ENCODE data around the gene PAQR4.

Gene PAQR4

DNA sequence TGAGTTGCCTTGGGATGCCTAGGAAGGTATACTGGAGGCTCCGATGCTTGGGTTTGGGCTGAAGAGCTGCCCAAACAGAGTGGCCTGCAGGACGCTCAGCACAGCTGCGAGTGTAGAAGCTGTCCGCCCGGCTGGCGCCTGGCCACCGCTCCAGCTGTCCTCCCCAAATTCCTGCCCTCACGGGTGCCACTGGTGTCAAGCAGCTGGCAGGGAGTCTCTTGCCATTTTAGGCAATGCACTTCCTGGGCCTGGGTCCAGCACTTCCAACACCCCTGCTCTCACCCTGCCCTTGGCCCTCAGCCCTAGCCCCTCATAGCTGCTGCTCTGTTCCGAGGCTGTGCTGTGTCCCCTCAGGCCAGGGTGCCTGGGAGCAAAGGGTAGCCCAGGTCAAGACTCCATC lies 16.3 kb downstream of the PAQR4 start:
- no peak overlapping the region for H3K27ac ChIP-seq
- H3K4me3 ChIP-seq = no peak overlapping the region
- H3K9ac ChIP-seq (ENCODE audit: insufficient read length) = no peak overlapping the region
- no peak for DNase-seq (ENCODE audit: low read depth, low spot score)
- H3K9me3 ChIP-seq (ENCODE audit: low read depth, low read length) = no peaks in the 10 kb centered on the region
- TF ChIP-seq FOXP2 (optimal IDR thresholded peaks at IDR 0.05; ENCODE audit: control extremely low read depth, extremely low read length, insufficient read depth) (no peak), POLR2AphosphoS5 (IDR thresholded peaks at IDR 0.05; ENCODE audit: borderline replicate concordance, low read depth, low read length) (no peak), EZH2 (IDR thresholded peaks at IDR 0.05) (no peak)
- no peaks in the 10 kb centered on the region for H3K36me3 ChIP-seq (ENCODE audit: insufficient read depth, low read length)

GRCh38 chr16:2985893-2986355 lies 16.8 kb downstream of the PAQR4 start:
- Histone ChIP-seq H3K9me3 (ENCODE audit: low read depth, low read length) (no peaks in the 10 kb centered on the region), H3K4me3 (no peak overlapping the region), H3K27ac (no peak overlapping the region), H3K9ac (ENCODE audit: insufficient read length) (no peak overlapping the region), H3K36me3 (ENCODE audit: insufficient read depth, low read length) (no peaks in the 10 kb centered on the region)
- no peak for DNase-seq (ENCODE audit: low read depth, low spot score)
- TF ChIP-seq POLR2AphosphoS5 (IDR thresholded peaks at IDR 0.05; ENCODE audit: borderline replicate concordance, low read depth, low read length) (no peak), FOXP2 (optimal IDR thresholded peaks at IDR 0.05; ENCODE audit: control extremely low read depth, extremely low read length, insufficient read depth) (no peak), EZH2 (IDR thresholded peaks at IDR 0.05) (no peak)

- no peak overlapping the region for H3K4me3 ChIP-seq
- DNase-seq (ENCODE audit: low read depth, low spot score) = no peak
- no peaks in the 10 kb centered on the region for H3K36me3 ChIP-seq (ENCODE audit: insufficient read depth, low read length)
- no peak overlapping the region for H3K9ac ChIP-seq (ENCODE audit: insufficient read length)
- TF ChIP-seq EZH2 (IDR thresholded peaks at IDR 0.05) = no peak
- no peak for TF ChIP-seq POLR2AphosphoS5 (IDR thresholded peaks at IDR 0.05; ENCODE audit: borderline replicate concordance, low read depth, low read length)
- no peak for TF ChIP-seq FOXP2 (optimal IDR thresholded peaks at IDR 0.05; ENCODE audit: control extremely low read depth, extremely low read length, insufficient read depth)
- H3K27ac ChIP-seq = no peak overlapping the region
- H3K9me3 ChIP-seq (ENCODE audit: low read depth, low read length) = no peaks in the 10 kb centered on the region
These were observed 17.6 kb downstream of the PAQR4 start for GRCh38 chr16:2986623-2987188.

DNA sequence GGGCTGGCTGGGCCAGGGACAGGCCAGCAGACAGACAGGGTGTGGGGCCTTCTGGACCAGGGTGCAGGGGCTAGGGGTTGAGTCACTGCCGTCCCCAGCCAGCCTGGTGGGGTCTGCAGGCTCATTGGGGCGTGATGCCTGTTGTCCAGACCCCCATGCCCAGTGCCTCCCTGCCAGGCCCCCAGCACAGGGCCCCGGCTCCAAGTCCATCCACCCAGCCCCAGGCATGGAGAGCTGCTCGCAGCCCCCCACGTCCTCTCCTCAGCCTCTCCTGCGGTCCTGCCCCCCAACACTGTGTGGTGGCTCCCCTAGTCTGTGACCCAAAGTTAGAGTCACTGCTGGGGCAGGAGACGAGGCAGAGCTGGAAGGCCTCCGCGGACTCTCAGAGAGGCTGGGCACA lies 18.1 kb downstream of the PAQR4 start:
- Histone ChIP-seq H3K36me3 (ENCODE audit: insufficient read depth, low read length) (no peaks in the 10 kb centered on the region), H3K9ac (ENCODE audit: insufficient read length) (no peak overlapping the region), H3K9me3 (ENCODE audit: low read depth, low read length) (no peaks in the 10 kb centered on the region), H3K27ac (no peak overlapping the region), H3K4me3 (no peak overlapping the region)
- no peak for DNase-seq (ENCODE audit: low read depth, low spot score)
- TF ChIP-seq POLR2AphosphoS5 (IDR thresholded peaks at IDR 0.05; ENCODE audit: borderline replicate concordance, low read depth, low read length) (no peak), EZH2 (IDR thresholded peaks at IDR 0.05) (no peak), FOXP2 (optimal IDR thresholded peaks at IDR 0.05; ENCODE audit: control extremely low read depth, extremely low read length, insufficient read depth) (no peak)

DNA sequence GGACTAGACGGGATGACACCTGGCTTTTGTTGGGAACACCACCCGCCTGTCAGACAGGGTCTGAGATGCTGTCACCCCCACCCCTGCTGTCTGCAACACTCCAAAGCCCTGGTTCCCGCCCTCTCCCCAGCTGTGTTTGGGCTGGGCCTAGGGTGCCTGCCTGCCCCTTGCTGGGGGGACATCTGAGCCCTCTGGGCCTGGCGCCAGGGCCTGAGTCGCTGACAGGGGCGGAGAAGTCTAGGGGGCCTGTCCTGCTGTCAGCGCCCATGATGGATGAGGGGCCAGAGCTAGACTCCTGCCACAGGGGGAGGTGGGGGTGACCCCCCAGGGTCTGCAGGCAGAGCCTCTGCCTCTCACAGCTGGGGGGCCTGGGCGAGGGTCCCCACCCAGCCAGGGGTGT lies 18.7 kb downstream of the PAQR4 start:
- DNase-seq (ENCODE audit: low read depth, low spot score) = no peak
- Histone ChIP-seq H3K27ac (no peak overlapping the region), H3K9ac (ENCODE audit: insufficient read length) (no peak overlapping the region), H3K36me3 (ENCODE audit: insufficient read depth, low read length) (no peaks in the 10 kb centered on the region), H3K4me3 (no peak overlapping the region), H3K9me3 (ENCODE audit: low read depth, low read length) (no peaks in the 10 kb centered on the region)
- TF ChIP-seq EZH2 (IDR thresholded peaks at IDR 0.05) = no peak
- TF ChIP-seq POLR2AphosphoS5 (IDR thresholded peaks at IDR 0.05; ENCODE audit: borderline replicate concordance, low read depth, low read length) = no peak
- no peak for TF ChIP-seq FOXP2 (optimal IDR thresholded peaks at IDR 0.05; ENCODE audit: control extremely low read depth, extremely low read length, insufficient read depth)

GRCh38 chr16:2988590-2989099 lies 19.5 kb downstream of the PAQR4 start:
- Histone ChIP-seq H3K36me3 (ENCODE audit: insufficient read depth, low read length) (no peaks in the 10 kb centered on the region), H3K9ac (ENCODE audit: insufficient read length) (no peak overlapping the region), H3K4me3 (no peak overlapping the region), H3K9me3 (ENCODE audit: low read depth, low read length) (no peaks in the 10 kb centered on the region), H3K27ac (no peak overlapping the region)
- TF ChIP-seq FOXP2 (optimal IDR thresholded peaks at IDR 0.05; ENCODE audit: control extremely low read depth, extremely low read length, insufficient read depth) (no peak), EZH2 (IDR thresholded peaks at IDR 0.05) (no peak), POLR2AphosphoS5 (IDR thresholded peaks at IDR 0.05; ENCODE audit: borderline replicate concordance, low read depth, low read length) (no peak)
- no peak for DNase-seq (ENCODE audit: low read depth, low spot score)

- TF ChIP-seq EZH2 (IDR thresholded peaks at IDR 0.05) (no peak), POLR2AphosphoS5 (IDR thresholded peaks at IDR 0.05; ENCODE audit: borderline replicate concordance, low read depth, low read length) (no peak), FOXP2 (optimal IDR thresholded peaks at IDR 0.05; ENCODE audit: control extremely low read depth, extremely low read length, insufficient read depth) (no peak)
- Histone ChIP-seq H3K4me3 (no peak overlapping the region), H3K36me3 (ENCODE audit: insufficient read depth, low read length) (no peaks in the 10 kb centered on the region), H3K27ac (no peak overlapping the region), H3K9me3 (ENCODE audit: low read depth, low read length) (no peaks in the 10 kb centered on the region), H3K9ac (ENCODE audit: insufficient read length) (no peak overlapping the region)
- DNase-seq (ENCODE audit: low read depth, low spot score) = no peak
These were observed 21.7 kb downstream of the PAQR4 start for GRCh38 chr16:2990891-2991290.

DNA sequence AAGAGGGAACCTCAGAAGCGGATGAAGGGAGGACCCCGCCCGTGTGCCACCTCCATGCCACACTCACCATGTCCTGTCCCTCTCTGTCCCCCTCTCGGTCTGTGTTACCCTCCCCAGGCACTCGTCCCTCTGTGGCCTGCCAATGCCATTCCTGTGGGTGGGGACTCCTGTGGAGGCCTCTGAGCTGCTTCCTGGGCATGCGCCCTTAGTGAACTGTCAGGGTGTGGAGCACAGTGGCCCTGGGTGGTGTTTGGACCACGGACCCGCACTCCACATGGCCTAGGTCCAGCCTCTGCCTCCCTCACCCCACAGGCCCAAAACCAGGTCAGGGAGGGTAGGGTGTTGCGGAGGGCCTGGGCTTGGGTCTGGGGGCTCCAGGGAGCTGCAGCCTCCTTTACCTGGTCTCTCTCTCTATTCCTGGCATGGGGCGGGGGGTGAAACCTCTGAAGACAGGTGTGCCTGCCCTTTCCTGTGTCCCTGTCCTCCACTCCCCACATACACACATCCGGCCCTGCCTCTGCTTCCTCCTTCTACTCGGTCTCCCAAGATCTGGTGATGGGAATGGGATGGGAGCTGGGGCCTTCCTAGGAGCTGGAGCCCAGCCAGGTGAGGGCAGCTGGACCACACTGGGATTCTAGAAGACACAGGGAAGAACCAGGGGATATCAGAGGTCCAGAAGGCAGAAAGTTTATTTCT lies 22.6 kb downstream of the PAQR4 start:
- Histone ChIP-seq H3K27ac (no peak overlapping the region), H3K9ac (ENCODE audit: insufficient read length) (no peak overlapping the region)

More for the DNA sequence above, 22.6 kb downstream of the PAQR4 start:
- TF ChIP-seq FOXP2 (optimal IDR thresholded peaks at IDR 0.05; ENCODE audit: control extremely low read depth, extremely low read length, insufficient read depth) = no peak
- TF ChIP-seq POLR2AphosphoS5 (IDR thresholded peaks at IDR 0.05; ENCODE audit: borderline replicate concordance, low read depth, low read length) = no peak
- DNase-seq (ENCODE audit: low read depth, low spot score) = no peak
- Histone ChIP-seq H3K36me3 (ENCODE audit: insufficient read depth, low read length) (no peaks in the 10 kb centered on the region), H3K4me3 (no peak overlapping the region), H3K9me3 (ENCODE audit: low read depth, low read length) (no peaks in the 10 kb centered on the region)
